HG03066 (cell line): ENCODE results near the gene CD164L2.

Experiments
- ATAC-seq: cut with Tn5 transposase; IDR thresholded peaks from one replicate; pipeline ENCODE4 v1.9.1; 2021; ENCODE audit warnings: low read depth; ENCODE audit not compliant: unreplicated experiment

The CD164L2 gene

DNA sequence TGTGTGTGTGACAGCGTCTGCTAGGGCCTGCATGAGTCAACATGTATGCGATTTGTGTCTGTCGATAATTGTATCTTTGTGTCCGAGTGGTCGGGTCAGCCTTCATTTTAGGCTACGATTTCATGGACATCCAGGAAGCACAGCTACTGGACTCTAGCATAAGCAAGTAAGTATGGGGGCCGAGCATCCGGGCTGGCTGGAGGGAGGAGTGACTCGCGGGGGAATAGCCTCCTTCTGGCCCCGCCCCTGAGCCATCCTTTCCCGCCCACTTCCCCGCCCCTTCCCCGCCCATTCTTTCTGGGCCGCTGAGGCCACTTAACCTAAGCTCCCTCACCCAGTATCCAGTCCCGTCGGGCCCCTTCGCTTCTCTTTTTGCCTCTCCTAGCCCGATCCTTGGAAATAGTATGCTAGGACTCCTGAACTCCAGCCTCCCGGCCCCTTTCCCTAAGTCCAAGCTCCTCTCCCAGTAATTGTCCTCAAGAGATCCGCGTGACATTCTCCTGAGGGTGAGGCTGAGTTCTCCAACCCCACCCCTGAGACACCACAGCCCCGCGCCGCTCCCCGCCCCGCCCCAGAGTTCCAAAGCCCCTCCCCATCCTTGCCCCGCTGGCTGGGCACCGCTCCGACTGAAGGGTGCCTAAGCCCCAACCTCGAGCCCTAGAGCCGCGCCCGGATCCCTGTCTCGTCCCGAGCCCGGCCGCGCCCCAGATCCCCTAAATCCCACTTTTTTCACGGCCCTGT is 17.6 kb downstream of the CD164L2 start:
- ATAC-seq, result no peak

- ATAC-seq, result no peak
Observed at GRCh38 chr1:27364696-27365371, 18.3 kb downstream of the CD164L2 start.

GRCh38 chr1:27363766-27364695 is 19.1 kb downstream of the CD164L2 start:
- ATAC-seq, result no peak

- no peak for ATAC-seq
Observed at GRCh38 chr1:27361553-27361952, 21.6 kb downstream of the CD164L2 start.

DNA sequence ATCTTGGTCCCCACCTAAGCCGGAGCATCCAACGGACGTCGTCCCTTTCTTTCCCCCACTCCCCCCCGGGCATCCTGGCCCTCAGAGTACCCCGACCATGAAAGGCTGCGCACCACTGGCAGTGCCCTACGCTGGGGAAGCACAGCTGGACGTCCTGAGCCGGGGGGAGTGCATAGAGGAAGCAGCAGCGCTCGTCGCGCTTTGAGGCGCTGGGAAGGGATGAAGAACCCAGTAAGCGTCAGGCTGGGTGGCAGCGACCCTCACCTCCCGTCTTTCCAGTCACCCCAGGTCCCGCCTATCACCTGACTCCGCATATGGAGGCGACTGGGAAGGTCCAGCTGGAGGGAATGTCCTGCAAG is 22.1 kb downstream of the CD164L2 start:
- ATAC-seq, result no peak

DNA sequence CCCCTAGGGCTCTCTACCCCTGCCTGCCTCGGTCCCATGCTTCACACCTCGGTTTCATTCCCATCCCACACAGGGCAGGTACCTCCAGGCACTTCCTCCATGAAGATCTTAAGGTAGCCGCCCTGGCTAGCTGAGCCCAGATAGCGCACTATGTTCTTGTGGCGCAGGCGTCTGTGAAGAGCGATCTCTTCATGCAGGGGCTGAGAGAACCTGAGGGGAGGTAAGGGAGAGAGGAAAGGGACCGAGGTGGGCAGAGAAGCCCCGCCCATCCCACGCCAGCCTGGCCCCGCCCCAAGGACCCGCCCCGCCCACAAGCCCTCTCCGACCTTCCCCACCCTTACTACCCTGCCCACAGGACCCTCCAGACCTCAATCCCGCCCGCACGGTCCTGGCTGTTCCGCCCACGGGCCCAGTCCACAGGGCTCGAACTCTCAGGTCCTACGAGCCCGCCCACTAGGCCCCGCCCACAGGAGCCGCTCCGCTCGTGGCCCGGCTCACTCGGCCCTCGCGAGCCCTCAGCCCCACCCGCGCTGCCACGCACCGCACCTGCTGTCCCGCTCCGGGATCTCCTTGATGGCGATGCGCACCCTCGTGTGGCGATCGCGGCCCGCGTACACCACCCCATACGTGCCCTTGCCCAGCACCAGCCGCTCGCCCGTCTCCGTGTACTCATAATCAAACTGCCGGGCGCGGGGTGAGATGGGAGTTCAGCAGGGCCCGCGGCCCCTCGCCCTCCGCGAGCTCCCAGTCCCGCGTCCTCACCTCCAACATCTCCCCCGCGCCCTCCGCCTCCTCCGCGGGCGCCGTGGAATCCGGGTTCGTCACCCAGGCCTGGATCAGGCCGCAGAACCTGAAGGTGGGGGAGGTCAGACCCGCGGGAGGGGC is 22.7 kb downstream of the CD164L2 start:
- ATAC-seq, result no peak

GRCh38 chr1:27359822-27360158 is 23.3 kb downstream of the CD164L2 start:
- no peak for ATAC-seq

DNA sequence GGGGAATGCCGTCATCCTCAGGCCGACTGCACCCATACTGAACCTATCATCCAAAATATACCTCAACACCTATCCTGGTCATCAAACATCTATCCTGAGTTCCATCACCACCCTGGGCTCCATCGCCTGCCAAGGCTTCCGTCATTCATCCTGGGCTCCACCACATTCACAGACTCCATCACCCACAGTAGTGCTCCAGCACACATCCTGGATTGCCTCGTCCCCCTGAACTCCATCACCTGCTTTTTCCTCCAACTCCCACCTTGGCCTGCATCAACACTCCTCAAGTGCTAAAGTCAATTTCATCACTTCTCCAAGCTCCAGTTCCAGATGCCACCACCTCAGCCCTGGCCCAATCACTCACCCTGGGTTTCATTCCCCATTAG is 24.2 kb downstream of the CD164L2 start:
- no peak for ATAC-seq

DNA sequence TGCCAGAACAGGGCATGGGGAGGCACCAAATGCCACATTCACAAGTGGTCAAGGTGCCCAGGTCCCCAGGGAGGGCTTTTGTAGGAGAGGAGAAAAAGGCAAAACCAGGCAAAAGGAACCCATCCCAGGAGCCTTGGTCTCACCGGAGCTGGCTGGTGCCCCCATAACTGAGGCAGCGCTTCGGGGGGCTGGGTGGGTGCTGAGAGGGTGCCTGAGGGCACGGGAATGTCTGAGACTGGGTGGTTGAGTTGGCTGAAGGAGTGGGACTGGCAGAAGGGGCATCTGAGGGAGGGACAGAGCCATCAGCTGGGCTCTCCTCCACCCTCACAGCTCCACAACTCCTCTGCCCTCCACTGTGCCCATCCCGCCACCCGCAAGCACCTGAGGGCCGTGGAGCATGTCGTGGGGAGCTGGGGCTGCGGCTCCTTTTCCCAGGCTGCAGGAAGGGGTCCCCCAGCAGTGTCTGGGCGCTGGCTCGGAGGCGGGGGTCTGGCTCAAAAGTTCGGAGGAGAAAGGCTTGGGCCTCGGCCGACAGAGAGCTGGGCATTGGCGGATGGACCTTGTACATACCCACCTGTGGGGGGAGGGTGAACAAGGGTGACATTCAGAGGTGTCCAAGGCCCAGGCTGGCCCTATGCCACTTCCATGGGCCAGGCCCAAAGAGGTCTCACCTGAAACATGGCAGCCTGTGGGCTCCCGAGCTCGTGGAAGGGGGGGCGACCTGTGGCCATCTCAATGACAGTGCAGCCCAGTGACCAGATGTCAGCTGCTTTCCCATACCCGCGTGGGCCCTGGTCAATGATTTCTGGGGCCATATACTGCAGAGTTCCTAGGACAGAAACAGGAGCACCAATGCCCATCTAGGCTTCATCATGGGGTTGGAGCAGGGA is 24.9 kb downstream of the CD164L2 start:
- ATAC-seq, result no peak

DNA sequence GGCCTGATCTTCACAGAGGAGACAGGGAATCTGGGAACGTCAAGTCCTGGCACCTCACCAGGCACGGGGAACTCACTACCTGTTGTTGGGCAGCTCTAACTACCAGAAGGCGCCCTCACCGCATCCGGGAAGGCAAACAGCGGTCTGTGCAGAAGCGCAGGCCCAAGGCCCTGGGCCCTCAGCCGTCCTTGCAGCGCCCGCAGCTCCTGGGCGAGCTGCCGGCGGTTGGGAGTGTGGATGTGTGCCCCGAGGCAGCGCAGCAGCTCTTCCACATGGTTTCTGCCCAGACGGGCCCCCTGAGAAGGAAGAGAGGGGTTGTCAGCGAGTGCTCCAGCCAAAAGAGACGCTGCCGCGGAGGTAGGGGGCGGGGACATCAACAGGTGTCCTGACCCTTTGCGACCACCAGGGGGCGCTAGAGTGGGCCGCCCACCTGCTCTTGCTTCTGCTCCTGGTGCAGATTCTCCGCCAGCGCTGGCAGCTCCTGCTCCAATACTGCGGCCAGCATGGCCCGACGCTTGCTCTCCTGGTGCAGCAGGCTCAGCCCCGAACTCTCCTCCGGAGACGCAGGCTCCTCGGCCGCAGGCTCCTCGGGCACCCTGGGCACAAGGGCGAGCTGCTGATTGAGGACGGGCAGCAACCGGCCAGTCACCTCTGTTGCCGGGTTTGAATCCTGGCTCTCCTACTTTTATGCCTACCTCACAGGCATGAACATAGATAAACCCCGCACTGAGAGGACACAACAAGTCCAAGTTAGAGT is 25.7 kb downstream of the CD164L2 start:
- ATAC-seq, result no peak

DNA sequence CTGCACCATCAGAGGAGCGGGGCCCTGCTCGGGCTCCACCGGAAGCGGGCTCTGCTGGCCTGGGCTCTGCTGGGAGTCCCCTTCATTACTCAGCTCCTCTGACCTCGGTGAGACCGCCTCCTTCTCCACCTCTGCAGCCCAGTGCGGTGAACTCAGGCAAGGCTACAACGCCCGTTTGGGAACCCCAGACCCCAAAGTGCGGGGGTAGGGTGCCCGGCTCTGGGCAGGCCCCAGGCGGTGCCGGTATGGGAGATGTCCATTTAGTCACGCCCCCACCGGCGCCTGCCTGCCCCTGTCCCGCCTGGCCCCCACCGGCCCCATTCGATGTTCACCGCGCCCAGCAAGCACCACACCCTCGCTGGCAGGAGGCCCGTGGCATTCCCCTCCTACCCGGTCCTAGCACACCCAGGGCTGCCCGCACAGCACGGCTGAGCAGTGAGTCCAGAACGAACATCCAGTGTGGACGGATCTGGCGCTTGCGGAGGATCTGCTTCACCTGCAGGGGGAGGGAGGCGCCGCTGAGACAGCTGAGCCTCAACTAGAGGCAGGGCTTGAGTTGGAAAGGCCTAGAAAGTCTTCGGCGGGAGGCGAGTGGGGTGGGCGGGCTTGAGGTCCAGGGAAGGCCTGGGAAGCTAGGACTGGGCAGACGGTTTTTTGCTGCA is 26.4 kb downstream of the CD164L2 start:
- ATAC-seq, result no peak

GRCh38 chr1:27356277-27356618 is 26.9 kb downstream of the CD164L2 start:
- ATAC-seq, result no peak

GRCh38 chr1:27355683-27356082 is 27.4 kb downstream of the CD164L2 start:
- ATAC-seq, result no peak

DNA sequence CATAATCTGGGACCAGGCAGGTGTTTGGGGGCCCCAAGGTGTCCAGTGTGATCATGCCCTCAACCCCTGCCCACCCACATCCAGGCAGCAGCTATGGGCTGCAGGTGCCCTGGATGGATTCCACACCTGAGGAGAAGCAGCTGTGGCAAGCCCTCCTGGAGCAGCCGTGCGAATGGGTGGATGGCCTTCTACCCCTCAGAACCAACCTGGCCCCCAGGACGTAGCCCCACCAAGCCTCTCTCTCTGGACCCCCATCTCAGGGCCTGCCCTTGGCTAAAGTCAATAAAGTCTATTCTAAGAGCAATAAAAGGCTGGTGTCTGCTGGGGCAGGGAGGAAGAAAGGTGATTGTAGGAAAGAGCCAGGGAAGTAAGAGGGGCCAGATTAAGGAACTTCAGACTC is 29.5 kb downstream of the CD164L2 start:
- ATAC-seq, result no peak

DNA sequence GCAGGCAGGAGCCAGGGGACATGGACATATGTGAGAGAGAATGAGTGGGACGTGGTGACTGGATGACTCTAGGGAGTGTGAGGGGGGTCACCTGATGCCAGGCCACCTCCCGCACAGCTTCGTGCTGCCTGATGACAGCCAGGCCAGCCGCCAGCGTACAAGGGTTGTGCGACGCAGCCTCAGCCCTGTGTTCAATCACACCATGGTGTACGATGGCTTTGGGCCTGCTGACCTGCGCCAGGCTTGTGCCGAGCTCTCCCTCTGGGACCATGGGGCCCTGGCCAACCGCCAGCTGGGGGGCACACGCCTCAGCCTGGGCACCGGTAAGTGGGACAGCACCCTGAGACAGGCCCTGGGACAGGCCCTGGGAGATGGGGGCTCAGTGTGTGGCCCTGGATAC is 30.0 kb downstream of the CD164L2 start:
- ATAC-seq, result no peak

DNA sequence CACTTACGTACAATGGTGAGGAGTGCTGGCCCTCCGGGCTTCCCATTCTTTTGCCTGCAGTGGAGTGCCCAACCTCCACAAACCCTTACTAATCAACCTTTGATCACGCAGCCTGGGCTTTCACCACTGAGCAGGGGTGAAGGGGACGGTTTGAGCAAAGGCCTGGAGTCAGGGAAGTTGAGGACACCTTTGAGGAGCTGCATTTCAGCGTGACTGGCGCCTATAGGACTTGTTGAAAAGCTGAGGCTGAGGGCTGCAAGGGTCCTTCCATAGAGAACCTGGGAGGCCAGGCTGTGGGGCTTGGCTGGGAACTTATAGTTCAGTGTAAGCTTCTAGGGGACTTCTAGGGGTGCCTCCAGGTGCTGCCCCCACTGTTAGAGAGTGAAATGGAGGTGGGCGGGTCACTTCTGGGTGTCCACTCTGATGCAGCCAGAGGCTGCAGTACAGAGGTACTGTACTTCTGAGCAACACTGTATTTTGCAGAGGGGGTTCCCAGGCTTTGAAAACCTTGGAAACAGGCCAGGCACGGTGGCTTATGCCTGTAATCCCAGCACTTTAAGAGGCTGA is 31.5 kb downstream of the CD164L2 start:
- no peak for ATAC-seq

DNA sequence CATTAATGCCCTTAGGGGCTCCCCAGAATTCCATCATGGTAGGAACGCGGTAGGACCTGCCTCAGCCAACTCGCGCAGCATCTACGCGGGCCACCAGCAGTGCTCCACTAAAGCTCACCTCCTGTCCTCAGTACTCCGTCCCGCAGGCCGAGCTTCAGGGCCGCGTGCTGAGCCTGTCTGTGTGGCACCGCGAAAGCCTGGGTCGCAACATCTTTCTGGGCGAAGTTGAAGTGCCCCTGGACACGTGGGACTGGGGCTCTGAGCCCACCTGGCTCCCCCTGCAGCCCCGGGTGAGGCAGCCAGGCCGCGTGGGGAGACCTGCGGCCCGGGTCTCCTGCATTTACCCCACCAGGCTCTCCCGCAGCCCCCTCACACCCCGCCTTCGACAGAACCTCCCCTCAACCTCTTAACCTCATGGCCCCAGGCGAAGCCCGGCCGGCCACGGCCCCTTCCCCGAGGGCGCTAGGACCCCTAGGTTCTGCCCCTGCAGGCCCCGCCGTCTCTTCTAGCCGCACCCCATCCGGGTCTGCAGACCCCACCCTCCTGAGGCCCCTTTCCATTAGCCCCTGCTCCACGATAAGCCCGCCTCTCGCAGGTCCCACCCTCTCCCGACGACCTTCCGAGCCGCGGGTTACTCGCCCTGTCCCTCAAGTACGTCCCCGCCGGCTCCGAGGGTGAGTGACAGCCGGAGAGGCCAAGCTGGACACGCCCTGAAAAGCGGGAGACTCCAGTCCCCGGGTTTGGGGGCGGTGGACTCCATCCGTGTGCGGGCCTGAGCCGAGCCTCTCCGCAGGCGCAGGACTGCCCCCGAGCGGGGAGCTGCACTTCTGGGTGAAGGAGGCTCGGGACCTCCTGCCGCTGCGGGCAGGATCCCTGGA is 32.2 kb downstream of the CD164L2 start:
- ATAC-seq, result no peak
